Cardiac fibroblast (primary cell): ENCODE data around the gene RPF1.
"Not testable (repeated sequence)": the region's sequence is repeated elsewhere in the genome, so short reads cannot be mapped to it uniquely, and the experiment has no call there.

Experiments used
- DNase-seq, 2 donors: peaks; one replicate each; pipeline versions ENCODE4 v3.0.0 to v3.0.0-alpha.2; 2010; ENCODE audit warnings: low read depth in 2 of 2
- H3K4me3 ChIP-seq, 2 donors: replicated peaks in 1 of 2; 1 replicate in 1 of 2; 2 replicates in 1 of 2; pipeline ENCODE4 v1.5.1; 2011; ENCODE audit warnings: low read depth in 2 of 2, low read length in 2 of 2, mild to moderate bottlenecking in 2 of 2, moderate library complexity in 1 of 2
- CTCF ChIP-seq: IDR thresholded peaks from one replicate; pipeline ENCODE4 v1.5.1; 2011; ENCODE audit warnings: low read depth, mild to moderate bottlenecking, low read length, inconsistent platforms

Gene RPF1

GRCh38 chr1:84436876-84437655 is 42.0 kb upstream of the RPF1 start:
- no peak for TF ChIP-seq CTCF
- DNase-seq = no peak
- no peak overlapping the region for H3K4me3 ChIP-seq

- H3K4me3 ChIP-seq = no peak overlapping the region
- DNase-seq = peak; percentile 92 to 95
Measured at GRCh38 chr1:84442256-84442655, 36.8 kb upstream of the RPF1 start.

GRCh38 chr1:84442747-84443646 is 36.1 kb upstream of the RPF1 start:
- not testable (repeated sequence) for DNase-seq

More at GRCh38 chr1:84442256-84442655, 36.8 kb upstream of the RPF1 start:
- TF ChIP-seq CTCF = peak; percentile 47

GRCh38 chr1:84448704-84449103 is 30.4 kb upstream of the RPF1 start:
- H3K4me3 ChIP-seq, DNase-seq: not testable (repeated sequence)

More at GRCh38 chr1:84442747-84443646, 36.1 kb upstream of the RPF1 start:
- H3K4me3 ChIP-seq = not testable (repeated sequence)

- DNase-seq = peak in 1 of 2 donors; percentile 25
- no peak overlapping the region for H3K4me3 ChIP-seq
- TF ChIP-seq CTCF = no peak
Measured at GRCh38 chr1:84450910-84451309, 28.2 kb upstream of the RPF1 start.

GRCh38 chr1:84452436-84452835 is 26.6 kb upstream of the RPF1 start:
- no peak for DNase-seq
- H3K4me3 ChIP-seq = no peak overlapping the region
- no peak for TF ChIP-seq CTCF

GRCh38 chr1:84462118-84462517 is 16.9 kb upstream of the RPF1 start:
- no peak for DNase-seq
- TF ChIP-seq CTCF = no peak
- no peak overlapping the region for H3K4me3 ChIP-seq
